GM12878 (cell line): Measurements from ENCODE around the gene RNF11. TPM values are rescaled to one million over a fixed set of nuclear protein-coding genes. Genes with fewer than 3 reads are reported as not detected.

ENCODE experiments used
- ATAC-seq: fragments of 200-7000 bp; cut with Tn5 transposase; 3 replicates; pipeline ENCODE4 v1.9.1; 2020; ENCODE audit warnings: mild to moderate bottlenecking, moderate library complexity
- BruUV-seq: library from RNA; stranded (reverse); fragments of 400-500 nt; replicated peaks from 2 replicates; lab custom pipeline; 2021; lab: Mats Ljungman, UMichigan
- CTCF ChIA-PET: fragments of 300-600 bp; sonication (Branson Sonifier 250); formaldehyde crosslinking; extraction: SDS; loops from one replicate; lab custom pipeline; 2021; ENCODE audit warnings: inconsistent platforms; lab: Yijun Ruan, JAX
- POLR2A ChIA-PET: fragments of 350-600 bp; formaldehyde crosslinking; extraction: SDS; loops from one replicate; lab custom pipeline; 2021; ENCODE audit warnings: inconsistent platforms; lab: Charles Lee
- RAD21 ChIA-PET: fragments of 300-600 bp; sonication (Branson Sonifier 250); formaldehyde crosslinking; loops from one replicate; lab custom pipeline; 2023; ENCODE audit warnings: antibody characterized with exemption; ENCODE audit not compliant: unreplicated experiment; lab: Charles Lee
- SMC1A ChIA-PET: fragments of 300-600 bp; sonication (Branson Sonifier 250); formaldehyde crosslinking; loops from one replicate; lab custom pipeline; 2023; ENCODE audit not compliant: unreplicated experiment, uncharacterized antibody; lab: Charles Lee
- DNase-seq: peaks from one replicate; pipeline ENCODE4 v3.0.0-alpha.2; 2011; ENCODE audit warnings: low read depth, low spot score
- FAIRE-seq: peaks from 3 replicates; lab custom pipeline; 2011; peaks lifted over from hg19 to GRCh38; lab: Jason Lieb, UNC
- H2AFZ ChIP-seq: 2 replicates; pipeline ENCODE4 v1.6.0; 2011; ENCODE audit warnings: low read depth, low read length, control low read depth; ENCODE audit not compliant: control insufficient read depth
- H3K27ac ChIP-seq: 2 replicates; pipeline ENCODE4 v1.5.1; 2011; ENCODE audit warnings: control low read depth; ENCODE audit not compliant: control insufficient read depth, insufficient read depth
- H3K27me3 ChIP-seq, 2 experiments: replicated peaks in 1 of 2; 2 replicates each; pipeline versions ENCODE4 v1.6.0 to v1.6.1; 2011; ENCODE audit warnings: low read length in 1 of 2; ENCODE audit not compliant: control insufficient read depth in 2 of 2, insufficient read depth in 2 of 2
- H3K36me3 ChIP-seq, 2 experiments: 2 replicates each; pipeline ENCODE4 v1.5.1; 2011; ENCODE audit warnings: low read length in 1 of 2; ENCODE audit not compliant: control insufficient read depth in 2 of 2, insufficient read depth in 2 of 2
- H3K4me1 ChIP-seq: 2 replicates; pipeline ENCODE4 v1.6.1; 2011; ENCODE audit warnings: mild to moderate bottlenecking, low read length, moderate library complexity, mixed read lengths; ENCODE audit not compliant: control insufficient read depth, insufficient read depth
- H3K4me2 ChIP-seq: 2 replicates; pipeline ENCODE4 v1.6.0; 2011; ENCODE audit warnings: control low read depth; ENCODE audit not compliant: control insufficient read depth, insufficient read depth
- H3K4me3 ChIP-seq: fragments of 200-600 bp; sonication (generic); 2 replicates; pipeline ENCODE4 v1.5.1; 2016
- H3K79me2 ChIP-seq: 2 replicates; pipeline ENCODE4 v1.6.0; 2011; ENCODE audit warnings: low read length; ENCODE audit not compliant: control insufficient read depth, insufficient read depth
- H3K9ac ChIP-seq: 2 replicates; pipeline ENCODE4 v1.8.0; 2011; ENCODE audit warnings: low read length, control low read depth, mixed read lengths; ENCODE audit not compliant: control insufficient read depth, insufficient read depth
- H3K9me3 ChIP-seq: replicated peaks from 3 replicates; pipeline ENCODE4 v1.5.1; 2011; ENCODE audit warnings: mild to moderate bottlenecking, low read length; ENCODE audit not compliant: control insufficient read depth, insufficient read depth
- H4K20me1 ChIP-seq: 2 replicates; pipeline ENCODE4 v1.6.0; 2011; ENCODE audit not compliant: control insufficient read depth, insufficient read depth
- ATF3 ChIP-seq: IDR thresholded peaks from 2 replicates; pipeline ENCODE4 v1.6.1; 2011; ENCODE audit warnings: low read depth, mild to moderate bottlenecking, low read length, moderate library complexity, borderline replicate concordance; ENCODE audit errors: extremely low read depth
- BCL3 ChIP-seq: IDR thresholded peaks from 2 replicates; pipeline ENCODE4 v1.6.1; 2011; ENCODE audit warnings: borderline replicate concordance, low read depth, mild to moderate bottlenecking, moderate library complexity, low read length; ENCODE audit not compliant: insufficient read depth, poor library complexity, severe bottlenecking
- GATAD2B ChIP-seq: fragments of 450-650 bp; conservative IDR thresholded peaks from 2 replicates; pipeline ENCODE4 v1.6.1; 2017; ENCODE audit warnings: low read depth, mild to moderate bottlenecking, moderate library complexity
- HCFC1 ChIP-seq: fragments of 150-350 bp; IDR thresholded peaks from 2 replicates; pipeline ENCODE4 v1.6.1; 2014; ENCODE audit warnings: low read length
- MAX ChIP-seq: IDR thresholded peaks from 2 replicates; pipeline ENCODE4 v1.6.1; 2012; ENCODE audit warnings: low read depth, low read length, improper control_type of control experiment
- MTA3 ChIP-seq: IDR thresholded peaks from 2 replicates; pipeline ENCODE4 v1.6.1; 2012; ENCODE audit warnings: low read length, inconsistent platforms, borderline replicate concordance
- NKRF ChIP-seq: fragments of 450-650 bp; conservative IDR thresholded peaks from 2 replicates; pipeline ENCODE4 v1.6.1; 2017; ENCODE audit warnings: mild to moderate bottlenecking, moderate library complexity
- NRF1 ChIP-seq: conservative IDR thresholded peaks from 2 replicates; pipeline ENCODE4 v1.6.1; 2011; ENCODE audit warnings: mild to moderate bottlenecking, low read depth, low read length, improper control_type of control experiment
- PML ChIP-seq: IDR thresholded peaks from 2 replicates; pipeline ENCODE4 v1.6.1; 2012; ENCODE audit warnings: low read length, inconsistent platforms
- POLR2AphosphoS2 ChIP-seq: IDR thresholded peaks from 2 replicates; pipeline ENCODE4 v1.6.1; 2011; ENCODE audit warnings: low read depth, mild to moderate bottlenecking, low read length, improper control_type of control experiment, moderate library complexity
- POLR2AphosphoS5 ChIP-seq: IDR thresholded peaks from 2 replicates; pipeline ENCODE4 v1.6.1; 2011; ENCODE audit warnings: mild to moderate bottlenecking, low read length, inconsistent platforms
- SMAD5 ChIP-seq: IDR thresholded peaks from 2 replicates; pipeline ENCODE4 v1.6.1; 2016; ENCODE audit warnings: antibody characterized with exemption, low read depth
- TBL1XR1 ChIP-seq: IDR thresholded peaks from 2 replicates; pipeline ENCODE4 v1.6.1; 2012; ENCODE audit warnings: low read depth, low read length, improper control_type of control experiment
- ZBED1 ChIP-seq: IDR thresholded peaks from 2 replicates; pipeline ENCODE4 v1.6.1; 2016; ENCODE audit warnings: borderline replicate concordance
- ZNF24 ChIP-seq: fragments of 450-650 bp; IDR thresholded peaks from 2 replicates; pipeline ENCODE4 v1.6.1; 2017; ENCODE audit warnings: antibody characterized with exemption, mild to moderate bottlenecking
- WGBS: methylation state at CpG from one replicate; pipeline ENCODE4 v1.1.6; 2016; ENCODE audit warnings: low lambda C conversion rate; ENCODE audit not compliant: insufficient replicate concordance, insufficient coverage; ENCODE audit errors: missing lambda C conversion rate; 5-methylcytosine and 5-hydroxymethylcytosine counted together
- in situ Hi-C: fragments of 300-500 bp; cut with MboI; formaldehyde crosslinking; loops from 9 replicates; pipeline ENCODE4 v1.14.3; 2018; ENCODE audit warnings: mixed read lengths
- intact Hi-C: fragments of 100-400 bp; cut with micrococcal nuclease; formaldehyde crosslinking; loops from one replicate; pipeline ENCODE4 v1.14.2; 2022; ENCODE audit not compliant: unreplicated experiment
- polyA plus RNA-seq, 11 experiments: library from polyadenylated mRNA; depleted of rRNA in 4 of 11; unstranded in 6 of 11; stranded (reverse) in 5 of 11; fragments of >200 nt; fragmentation: Nextera tagmentation in 4 of 11; fragmentation: Illumina TruSeq in 1 of 11; extraction: Ambion mirVana in 4 of 11; extraction: Trizol in 1 of 11; gene quantifications; 1 replicate in 1 of 11; 2 replicates in 10 of 11; pipeline versions ENCODE4 v1.2.1 to v1.2.3, GENCODE V29; 2011 to 2016; ENCODE audit warnings: inconsistent platforms in 2 of 11, missing spikeins in 2 of 11, low read depth in 1 of 11
- total RNA-seq, 4 experiments: library from RNA; depleted of rRNA in 3 of 4; stranded (reverse); fragments of >200 nt in 3 of 4; fragmentation: Illumina TruSeq in 1 of 4; extraction: Trizol in 1 of 4; gene quantifications; 2 replicates each; pipeline versions ENCODE4 v1.2.1 to v1.2.3, GENCODE V29; 2013 to 2021

RNF11 gene
- total and polyA plus RNA-seq, 10 of the 15 experiments (the other 5 are each of a cell fraction or from before 2014, with no cell fraction given), result 9.5 to 43.6 (median 32.3) TPM

GRCh38 chr1:51288578-51288977 is 52.5 kb downstream of the RNF11 start (continued):
- TF ChIP-seq ATF3 (no peak), POLR2AphosphoS5 (no peak), HCFC1 (no peak), POLR2AphosphoS2 (no peak), ZBED1 (no peak), NRF1 (no peak)
- TF ChIP-seq, all 136 proteins: peak for 0

- in situ Hi-C loops (no loop called here), intact Hi-C loops (loop anchor here (10.0 kb wide), 1 partner anchor 415 kb away; no protein-coding TSS in a partner anchor)
- DNase-seq (no peak), ATAC-seq (no peak), FAIRE-seq (no peak)
- 66% methylated on average over 8 of the region's 8 CpGs for WGBS
- no peaks in the 10 kb centered on the region for H3K9me3 ChIP-seq
- SMC1A ChIA-PET, result interaction anchor here (2.0 kb wide), 1 partner anchor 7 kb away, joined by 7 read pairs; no protein-coding TSS in a partner anchor
- H3K79me2 ChIP-seq, result no peaks in the 10 kb centered on the region
- RAD21 ChIA-PET, result no interaction called here
- no peaks in the 10 kb centered on the region for H3K36me3 ChIP-seq
- peaks cover 9% of the 10 kb centered on the region for H3K4me1 ChIP-seq
- H3K4me2 ChIP-seq, result no peak overlapping the region
- POLR2A ChIA-PET, result no interaction called here
- H3K27ac ChIP-seq, result no peak overlapping the region
- no peaks in the 10 kb centered on the region for H4K20me1 ChIP-seq
- no peak overlapping the region for H3K9ac ChIP-seq
- H2AFZ ChIP-seq, result no peak overlapping the region
- CTCF ChIA-PET, result interaction anchor here (2.6 kb wide), 1 partner anchor 98 kb away, joined by 10 read pairs; no protein-coding TSS in a partner anchor
- H3K27me3 ChIP-seq, result no peaks in the 10 kb centered on the region
- no TSS peak for BruUV-seq
- H3K4me3 ChIP-seq, result no peak overlapping the region
- TF ChIP-seq ZNF24 (no peak), BCL3 (no peak), SMAD5 (no peak), GATAD2B (no peak), TBL1XR1 (no peak), NKRF (no peak), PML (no peak), MAX (no peak), MTA3 (no peak), HCFC1 (no peak)
These were observed 53.8 kb downstream of the RNF11 start for GRCh38 chr1:51289676-51290488.
